Adrenal gland (tissue), 5 donors: ENCODE measurements around the gene XYLT1.

Experiments used
- POLR2A ChIP-seq, 2 donors: fragments of 450-650 bp; IDR thresholded peaks; one replicate each; pipeline ENCODE4 v1.6.1; 2017; ENCODE audit warnings: antibody characterized with exemption in 2 of 2, mild to moderate bottlenecking in 2 of 2, moderate library complexity in 1 of 2
- TF ChIP-seq, protein P1 (sequence below), 6 experiments: fragments of 450-650 bp in 4 of 6; fragments of 200-600 bp in 2 of 6; sonication (generic) in 1 of 6; IDR thresholded peaks; 1 replicate in 5 of 6; 2 replicates in 1 of 6; pipeline versions ENCODE4 v1.5.1 to v1.8.0; 2016 to 2021; ENCODE audit warnings: antibody characterized with exemption in 6 of 6, mild to moderate bottlenecking in 2 of 6, moderate library complexity in 1 of 6
- donor health status: DM: no; HTN: no; CAD: no.

DNA sequence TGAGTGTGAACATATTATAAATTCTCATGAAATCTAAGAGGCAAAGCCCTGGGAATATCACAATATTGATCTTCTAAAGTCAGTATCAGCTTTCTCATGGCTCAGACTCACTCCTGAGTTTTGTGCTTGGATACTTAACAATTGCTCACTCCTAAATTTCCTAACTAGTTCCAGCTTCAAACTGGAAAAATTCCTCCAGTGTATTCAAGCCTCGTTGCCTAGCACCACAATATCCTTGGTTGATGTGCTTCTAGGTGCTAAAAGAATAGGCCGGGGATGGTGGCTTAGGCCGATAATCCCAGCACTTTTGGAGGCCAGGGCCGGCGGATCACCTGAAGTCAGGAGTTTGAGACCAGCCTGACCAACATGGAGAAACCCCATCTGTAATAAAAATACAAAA is 62.5 kb downstream of the XYLT1 start:
- TF ChIP-seq, protein P1, sequence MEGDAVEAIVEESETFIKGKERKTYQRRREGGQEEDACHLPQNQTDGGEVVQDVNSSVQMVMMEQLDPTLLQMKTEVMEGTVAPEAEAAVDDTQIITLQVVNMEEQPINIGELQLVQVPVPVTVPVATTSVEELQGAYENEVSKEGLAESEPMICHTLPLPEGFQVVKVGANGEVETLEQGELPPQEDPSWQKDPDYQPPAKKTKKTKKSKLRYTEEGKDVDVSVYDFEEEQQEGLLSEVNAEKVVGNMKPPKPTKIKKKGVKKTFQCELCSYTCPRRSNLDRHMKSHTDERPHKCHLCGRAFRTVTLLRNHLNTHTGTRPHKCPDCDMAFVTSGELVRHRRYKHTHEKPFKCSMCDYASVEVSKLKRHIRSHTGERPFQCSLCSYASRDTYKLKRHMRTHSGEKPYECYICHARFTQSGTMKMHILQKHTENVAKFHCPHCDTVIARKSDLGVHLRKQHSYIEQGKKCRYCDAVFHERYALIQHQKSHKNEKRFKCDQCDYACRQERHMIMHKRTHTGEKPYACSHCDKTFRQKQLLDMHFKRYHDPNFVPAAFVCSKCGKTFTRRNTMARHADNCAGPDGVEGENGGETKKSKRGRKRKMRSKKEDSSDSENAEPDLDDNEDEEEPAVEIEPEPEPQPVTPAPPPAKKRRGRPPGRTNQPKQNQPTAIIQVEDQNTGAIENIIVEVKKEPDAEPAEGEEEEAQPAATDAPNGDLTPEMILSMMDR (IDR thresholded peaks at IDR 0.05) = no peak
- TF ChIP-seq POLR2A (IDR thresholded peaks at IDR 0.05) = no peak
